Body of pancreas (tissue), 4 donors: ENCODE data around the gene NOL9. TPM values are rescaled to one million over a fixed set of nuclear protein-coding genes. Genes with fewer than 3 reads are reported as not detected.

Source experiments
- ATAC-seq: fragments of 150-250 bp; one replicate; pipeline ENCODE4 v1.9.1; 2016
- DNase-seq, 4 donors: peaks; one replicate each; pipeline ENCODE4 v3.0.0-alpha.2; 2019
- H3K27ac ChIP-seq, 4 donors: fragments of 200-600 bp; sonication (generic); 1 replicate in 3 of 4; 2 replicates in 1 of 4; pipeline versions ENCODE4 v1.5.1 to v1.6.1; 2016 to 2019; ENCODE audit warnings: mild to moderate bottlenecking in 1 of 4, mixed read lengths in 1 of 4, moderate library complexity in 1 of 4
- H3K27me3 ChIP-seq, 2 donors: fragments of 200-600 bp; sonication (generic); one replicate each; pipeline ENCODE4 v1.6.0; 2016; ENCODE audit warnings: mild to moderate bottlenecking in 1 of 2
- H3K36me3 ChIP-seq, 2 donors: fragments of 200-600 bp; sonication (generic); replicated peaks in 1 of 2; 2 replicates each; pipeline ENCODE4 v1.5.1; 2016; ENCODE audit warnings: low read depth in 2 of 2; ENCODE audit not compliant: insufficient read depth in 1 of 2
- H3K4me1 ChIP-seq: fragments of 200-600 bp; sonication (generic); one replicate; pipeline ENCODE4 v1.6.0; 2016
- H3K4me3 ChIP-seq, 2 donors: fragments of 200-600 bp; sonication (generic); 1 replicate in 1 of 2; 2 replicates in 1 of 2; pipeline ENCODE4 v1.5.1; 2016 to 2019
- H3K9me3 ChIP-seq, 3 donors: fragments of 200-600 bp; sonication (generic); 1 replicate in 2 of 3; 2 replicates in 1 of 3; pipeline ENCODE4 v1.5.1; 2016
- POLR2A ChIP-seq, 3 donors: fragments of 450-650 bp; IDR thresholded peaks; one replicate each; pipeline ENCODE4 v1.6.1; 2016; ENCODE audit warnings: antibody characterized with exemption in 3 of 3, mild to moderate bottlenecking in 2 of 3
- WGBS, 2 donors: methylation state at CpG; one replicate each; pipeline ENCODE4 v1.1.5; 2017; 5-methylcytosine and 5-hydroxymethylcytosine counted together
- intact Hi-C: fragments of 100-400 bp; cut with DNase I; formaldehyde crosslinking; loops from one replicate; pipeline ENCODE4 v1.15.1; 2023
- total RNA-seq, 2 donors: library from RNA; depleted of rRNA; stranded (reverse); fragments of >200 nt; gene quantifications; one replicate each; pipeline ENCODE4 v1.1.0, GENCODE V29; 2016
- TF ChIP-seq, protein P1 (sequence below), 7 experiments: fragments of 450-650 bp in 4 of 7; fragments of 200-600 bp in 3 of 7; sonication (generic) in 3 of 7; IDR thresholded peaks; one replicate each; pipeline ENCODE4 v1.5.1; 2016 to 2019; ENCODE audit warnings: antibody characterized with exemption in 7 of 7

Gene NOL9
- total RNA-seq, 2 donors from 2014 or later: 13.7 to 27.4 TPM

DNA sequence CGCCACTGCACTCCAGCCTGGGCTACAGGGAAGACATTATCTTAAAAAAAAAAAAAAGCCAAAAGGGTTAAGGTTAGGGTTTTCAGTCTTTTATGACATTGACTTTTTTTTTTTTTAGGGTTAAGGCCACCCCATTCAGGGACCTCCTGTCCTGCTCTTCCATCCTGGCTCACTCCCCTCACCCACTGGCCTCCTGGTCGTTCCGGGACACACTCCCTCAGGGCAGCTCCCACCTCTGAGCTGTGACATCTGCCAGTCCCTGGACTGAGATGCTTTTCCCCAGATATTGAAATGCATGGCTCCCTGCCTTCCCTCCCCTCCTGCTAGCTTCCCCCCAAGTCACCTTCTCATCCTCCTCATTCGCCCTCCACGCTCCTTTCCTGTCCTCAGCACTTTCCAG is 72.5 kb downstream of the NOL9 start:
- Histone ChIP-seq H3K4me1 (peaks cover 18% of the 10 kb centered on the region), H3K9me3 (no peaks in the 10 kb centered on the region), H3K36me3 (no peaks in the 10 kb centered on the region), H3K27me3 (peaks cover 0 to 17% of the 10 kb centered on the region in 2 donors), H3K27ac (no peak overlapping the region), H3K4me3 (no peak overlapping the region)
- intact Hi-C loops: loop anchor here (10.0 kb wide), 1 partner anchor 163 kb away; no protein-coding TSS in a partner anchor
- ATAC-seq: no peak
- no peak for DNase-seq
- 87 to 92% methylated on average over 5 of the region's 5 CpGs for WGBS, 2 donors
- TF ChIP-seq, protein P1, sequence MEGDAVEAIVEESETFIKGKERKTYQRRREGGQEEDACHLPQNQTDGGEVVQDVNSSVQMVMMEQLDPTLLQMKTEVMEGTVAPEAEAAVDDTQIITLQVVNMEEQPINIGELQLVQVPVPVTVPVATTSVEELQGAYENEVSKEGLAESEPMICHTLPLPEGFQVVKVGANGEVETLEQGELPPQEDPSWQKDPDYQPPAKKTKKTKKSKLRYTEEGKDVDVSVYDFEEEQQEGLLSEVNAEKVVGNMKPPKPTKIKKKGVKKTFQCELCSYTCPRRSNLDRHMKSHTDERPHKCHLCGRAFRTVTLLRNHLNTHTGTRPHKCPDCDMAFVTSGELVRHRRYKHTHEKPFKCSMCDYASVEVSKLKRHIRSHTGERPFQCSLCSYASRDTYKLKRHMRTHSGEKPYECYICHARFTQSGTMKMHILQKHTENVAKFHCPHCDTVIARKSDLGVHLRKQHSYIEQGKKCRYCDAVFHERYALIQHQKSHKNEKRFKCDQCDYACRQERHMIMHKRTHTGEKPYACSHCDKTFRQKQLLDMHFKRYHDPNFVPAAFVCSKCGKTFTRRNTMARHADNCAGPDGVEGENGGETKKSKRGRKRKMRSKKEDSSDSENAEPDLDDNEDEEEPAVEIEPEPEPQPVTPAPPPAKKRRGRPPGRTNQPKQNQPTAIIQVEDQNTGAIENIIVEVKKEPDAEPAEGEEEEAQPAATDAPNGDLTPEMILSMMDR (IDR thresholded peaks at IDR 0.05): no peak
- no peak for TF ChIP-seq POLR2A (IDR thresholded peaks at IDR 0.05)

DNA sequence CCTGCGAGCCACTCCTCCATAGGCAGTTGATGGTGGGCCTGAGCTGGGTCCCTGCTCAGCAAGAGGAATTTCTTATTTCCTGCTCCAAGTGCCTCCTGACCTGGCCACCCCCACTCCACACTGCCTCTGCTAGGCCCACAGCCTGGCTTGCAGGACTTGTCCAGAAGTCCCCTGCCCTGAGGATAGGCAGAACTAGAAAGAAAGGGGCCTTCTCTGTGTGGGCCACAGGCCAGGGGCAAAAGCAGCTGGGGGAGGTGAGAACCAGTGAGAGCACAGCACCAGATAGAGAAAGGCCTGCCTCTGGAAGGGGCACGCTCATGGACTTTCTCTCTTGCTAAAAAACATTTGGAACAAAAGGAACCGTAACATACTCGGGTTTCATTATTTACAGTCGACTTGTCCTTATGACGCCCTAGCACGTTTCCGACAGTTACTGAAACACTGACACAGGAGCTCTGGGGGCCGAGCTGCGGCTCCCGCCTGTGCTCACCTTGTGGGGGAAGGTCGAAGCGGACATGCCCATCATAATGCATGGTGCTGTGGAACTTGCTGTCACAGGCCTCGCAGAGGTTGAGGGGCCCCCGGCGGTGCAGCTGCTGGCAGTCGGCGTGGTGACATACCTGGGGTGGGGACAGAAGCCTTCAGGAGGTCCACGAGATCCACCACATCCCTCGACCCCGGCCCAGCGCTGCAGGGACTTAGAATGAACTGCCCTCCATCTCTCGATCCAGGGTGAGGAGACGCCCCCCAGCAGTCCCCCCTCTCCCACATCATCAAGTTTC is 77.1 kb downstream of the NOL9 start:
- TF ChIP-seq, protein P1 (IDR thresholded peaks at IDR 0.05): no peak
- no peak for TF ChIP-seq POLR2A (IDR thresholded peaks at IDR 0.05)
- intact Hi-C loops: no loop called here
- Histone ChIP-seq H3K9me3 (no peaks in the 10 kb centered on the region), H3K4me3 (no peak overlapping the region), H3K27ac (no peak overlapping the region), H3K4me1 (peaks cover 7% of the 10 kb centered on the region), H3K27me3 (no peaks in the 10 kb centered on the region), H3K36me3 (no peaks in the 10 kb centered on the region)
- ATAC-seq: no peak
- WGBS, 2 donors: 85 to 87% methylated on average over 18 to 24 of the region's 24 CpGs
- no peak for DNase-seq

DNA sequence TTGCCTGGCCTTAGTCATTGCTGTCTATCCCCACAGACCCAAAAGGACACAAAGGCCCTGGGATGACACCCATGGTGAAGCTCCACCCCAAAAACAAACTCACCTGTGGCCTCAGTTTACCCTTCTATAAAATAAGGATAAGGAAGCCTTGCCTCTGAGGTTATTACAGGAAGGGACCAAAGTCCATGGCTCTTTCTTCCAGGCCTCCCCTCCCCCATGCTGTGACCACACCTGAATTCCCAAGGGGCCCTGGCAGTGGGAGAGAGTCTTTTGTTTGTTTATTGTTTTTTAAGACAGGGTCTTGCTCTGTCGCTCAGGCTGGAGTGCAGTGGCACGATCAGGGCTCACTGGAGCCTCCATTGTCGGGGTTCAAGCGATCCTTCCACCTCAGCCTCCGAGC is 77.8 kb downstream of the NOL9 start:
- H3K36me3 ChIP-seq: no peaks in the 10 kb centered on the region
- 88 to 96% methylated on average over 4 to 5 of the region's 5 CpGs for WGBS, 2 donors
- ATAC-seq (no peak), DNase-seq (no peak)
- intact Hi-C loops: no loop called here
- H3K27ac ChIP-seq: no peak overlapping the region
- H3K9me3 ChIP-seq: no peaks in the 10 kb centered on the region
- TF ChIP-seq, protein P1 (IDR thresholded peaks at IDR 0.05): no peak
- TF ChIP-seq POLR2A (IDR thresholded peaks at IDR 0.05): no peak
- peaks cover 7% of the 10 kb centered on the region for H3K4me1 ChIP-seq
- no peak overlapping the region for H3K4me3 ChIP-seq
- no peaks in the 10 kb centered on the region for H3K27me3 ChIP-seq

DNA sequence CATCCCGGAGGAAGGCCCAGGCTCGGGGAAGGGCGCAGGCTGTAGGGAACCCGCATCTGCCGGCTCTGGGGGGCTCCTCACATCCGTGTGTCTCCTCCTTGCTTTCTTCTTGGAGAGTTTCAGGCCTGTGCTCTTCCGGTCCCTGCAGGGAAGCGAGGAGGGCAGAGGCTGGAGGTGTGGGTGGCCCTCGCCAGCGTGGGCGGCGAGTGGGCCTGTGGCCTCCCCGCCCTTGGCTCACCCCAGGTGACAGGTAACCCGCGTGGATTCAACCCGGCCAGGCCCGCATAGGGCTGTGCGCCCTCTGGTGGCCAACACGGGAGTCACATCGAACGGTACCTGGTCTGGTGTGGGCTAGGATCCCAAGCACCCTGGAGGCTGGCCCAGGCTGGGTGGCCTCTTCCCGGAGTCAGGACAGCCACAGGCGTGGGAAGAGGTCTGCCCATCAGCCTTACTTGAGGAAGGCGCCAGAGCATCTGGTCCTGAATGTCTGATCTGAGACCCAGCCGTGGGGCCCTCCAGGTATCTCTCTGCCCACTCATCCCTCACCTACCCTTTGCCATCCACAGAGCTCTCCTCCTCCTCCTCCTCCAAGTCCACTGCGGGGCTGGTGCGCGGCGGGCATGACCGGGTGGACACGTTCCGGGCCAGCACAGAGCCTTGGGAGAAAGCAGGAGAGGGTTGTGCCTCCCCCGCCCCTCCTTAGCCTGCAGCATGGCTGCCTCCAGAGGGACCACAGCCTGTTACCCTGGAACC is 78.8 kb downstream of the NOL9 start:
- intact Hi-C loops: no loop called here
- peak; percentile 76 for ATAC-seq

More for the DNA sequence above, 78.8 kb downstream of the NOL9 start:
- Histone ChIP-seq H3K27me3 (no peaks in the 10 kb centered on the region), H3K4me3 (no peak overlapping the region), H3K9me3 (no peaks in the 10 kb centered on the region), H3K27ac (no peak overlapping the region), H3K4me1 (peaks cover 7% of the 10 kb centered on the region), H3K36me3 (no peaks in the 10 kb centered on the region)
- 23 to 35% methylated on average over 2 to 31 of the region's 33 CpGs for WGBS, 2 donors
- TF ChIP-seq POLR2A (IDR thresholded peaks at IDR 0.05): no peak
- TF ChIP-seq, protein P1 (IDR thresholded peaks at IDR 0.05): peak; percentile 67 to 94 (median 81)
- peak; percentile 61 to 79 (median 70) for DNase-seq
